GM12872 (cell line): ENCODE data around the gene MYOD1.
A peak's percentile ranks its signal among the peaks of the same experiment; 100 is the strongest.

Source experiments
- CTCF ChIP-seq: IDR thresholded peaks from 3 replicates; pipeline ENCODE4 v1.5.1; 2011; ENCODE audit warnings: low read depth, mild to moderate bottlenecking, low read length, moderate library complexity; ENCODE audit not compliant: insufficient read depth

The MYOD1 gene

GRCh38 chr11:17753641-17754040, 34.3 kb downstream of the MYOD1 start:
- TF ChIP-seq CTCF: no peak

DNA sequence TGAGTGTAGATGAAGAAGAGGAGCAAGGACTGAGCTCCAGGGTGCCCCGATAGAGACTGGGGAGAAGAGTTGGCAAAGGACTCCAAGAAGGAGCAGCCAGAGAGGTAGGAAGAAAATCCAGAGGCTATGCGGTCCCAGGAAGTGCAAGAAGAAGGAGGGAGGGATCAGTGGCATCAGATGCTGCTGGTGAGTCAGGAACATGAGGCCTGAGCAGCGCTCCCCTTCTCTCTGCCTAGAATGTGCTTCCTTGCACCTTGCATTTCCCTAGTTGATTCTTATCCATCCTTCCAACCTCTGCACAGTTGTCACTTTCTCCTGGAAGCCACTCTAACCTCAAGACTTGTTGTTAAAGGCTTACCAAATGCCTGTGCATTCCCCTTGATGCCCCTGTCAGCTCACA, 36.5 kb downstream of the MYOD1 start:
- TF ChIP-seq CTCF: no peak

DNA sequence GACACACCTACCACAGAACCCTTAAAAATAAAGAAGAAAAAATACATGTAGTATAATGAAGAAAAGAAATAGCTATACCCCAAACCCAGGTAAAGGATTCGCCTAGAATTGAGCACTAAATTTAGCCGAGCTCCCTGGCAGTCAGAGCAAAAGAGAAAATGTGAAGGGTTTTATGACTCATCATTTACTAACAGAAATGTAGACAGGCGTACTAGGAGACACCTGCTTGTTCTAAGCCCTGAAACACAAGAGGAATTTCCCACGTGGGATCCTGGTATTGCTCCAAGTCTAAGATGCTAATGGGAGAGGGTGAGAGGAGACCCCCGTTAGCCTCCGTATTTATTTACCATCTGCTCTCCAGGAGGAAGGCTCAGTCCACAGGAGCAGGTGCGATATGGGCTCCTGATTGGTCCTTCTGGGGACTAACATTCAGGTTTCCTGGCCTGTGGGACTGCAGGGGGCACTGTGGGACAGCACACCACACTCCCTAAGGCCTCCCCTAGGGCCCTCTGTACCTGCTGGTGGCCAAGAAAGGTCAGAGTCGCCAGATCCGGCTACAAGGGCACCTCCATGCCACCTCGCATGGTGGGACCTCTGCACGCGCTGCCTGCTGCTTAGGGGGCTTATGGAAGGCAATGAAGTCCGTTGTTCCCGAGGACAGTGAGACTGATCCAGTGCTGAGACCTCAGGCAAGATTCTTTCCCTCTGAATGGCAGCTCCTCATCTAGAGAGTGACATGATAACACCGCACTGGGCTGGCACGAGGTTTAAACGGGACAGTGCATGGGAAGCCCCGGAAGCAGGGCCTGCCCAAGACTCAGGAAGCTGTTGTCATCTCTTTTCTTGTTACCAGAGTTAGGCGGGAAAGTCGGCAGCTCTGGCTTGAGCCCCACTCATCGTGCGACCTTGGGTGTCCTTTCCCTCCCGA, 41.0 kb downstream of the MYOD1 start:
- peak; percentile 80 for TF ChIP-seq CTCF

- TF ChIP-seq CTCF: 0 out of 3 replicates have a peak, but pooled peaks have one; percentile 26
These were observed 43.1 kb downstream of the MYOD1 start for GRCh38 chr11:17762309-17762974.

DNA sequence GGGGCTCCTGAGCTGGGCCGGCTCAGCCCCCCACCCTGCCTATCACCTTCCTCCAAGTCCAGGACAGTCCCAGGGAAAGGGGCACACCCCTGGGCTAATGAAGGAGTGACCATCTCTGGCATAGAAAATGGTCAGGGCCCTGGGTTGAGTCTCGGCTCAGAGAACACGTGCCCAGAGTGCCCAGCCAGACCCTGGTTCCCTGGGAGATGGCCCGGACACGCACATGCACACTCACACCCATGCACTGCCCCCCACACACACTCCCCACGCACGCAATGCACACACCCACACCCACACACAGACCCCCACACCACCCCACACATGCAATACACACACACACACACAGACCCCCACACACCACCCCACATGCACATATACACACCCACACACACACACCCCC, 43.9 kb downstream of the MYOD1 start:
- no peak for TF ChIP-seq CTCF

DNA sequence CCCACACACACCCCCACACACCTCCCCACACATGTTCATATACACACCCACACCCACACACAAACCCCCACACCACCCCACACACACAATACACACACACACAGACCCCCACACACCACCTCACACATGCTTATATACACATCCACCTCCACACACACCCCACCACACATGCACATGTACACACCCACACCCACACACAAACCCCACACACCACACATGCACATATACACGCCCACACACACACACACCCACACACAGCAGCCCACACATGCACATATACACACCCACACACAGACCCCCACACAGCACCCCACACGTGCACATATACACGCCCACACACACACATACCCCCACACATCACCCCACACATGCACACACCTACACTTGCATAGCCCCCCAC, 44.3 kb downstream of the MYOD1 start:
- no peak for TF ChIP-seq CTCF

- no peak for TF ChIP-seq CTCF
These were observed 45.3 kb downstream of the MYOD1 start for GRCh38 chr11:17764446-17765218.
